IMR-90 (cell line): ENCODE measurements around the gene FAU. TPM values are rescaled to one million over a fixed set of nuclear protein-coding genes. Genes with fewer than 3 reads are reported as not detected.

Source experiments
- ATAC-seq: fragments of 200-7000 bp; cut with Tn5 transposase; 2 replicates; pipeline ENCODE4 v1.9.1; 2020; ENCODE audit warnings: low read depth, mild to moderate bottlenecking, moderate library complexity
- BruUV-seq: library from RNA; stranded (reverse); fragments of 400-500 nt; replicated peaks from 2 replicates; lab custom pipeline; 2021; lab: Mats Ljungman, UMichigan
- CTCF ChIA-PET: fragments of 300-600 bp; formaldehyde crosslinking; extraction: SDS; loops from one replicate; lab custom pipeline; 2021; ENCODE audit warnings: antibody characterized with exemption; lab: Yijun Ruan, JAX
- POLR2A ChIA-PET: fragments of 300-600 bp; sonication (Branson Sonifier 250); formaldehyde crosslinking; loops from one replicate; lab custom pipeline; 2022; ENCODE audit warnings: antibody characterized with exemption; ENCODE audit not compliant: unreplicated experiment; lab: Charles Lee
- DNase-seq: peaks from one replicate; pipeline ENCODE4 v3.0.0; 2013
- H2AFZ ChIP-seq: replicated peaks from 2 replicates; pipeline ENCODE3; 2013; ENCODE audit warnings: low read length, mild to moderate bottlenecking; ENCODE audit not compliant: poor library complexity
- H2AK5ac ChIP-seq: 2 replicates; pipeline ENCODE4 v1.6.1; 2013; ENCODE audit warnings: low read depth, low read length, inconsistent platforms
- H2AK9ac ChIP-seq: replicated peaks from 2 replicates; pipeline ENCODE3; 2013; ENCODE audit warnings: mild to moderate bottlenecking, low read depth, low read length, moderate library complexity; ENCODE audit not compliant: poor library complexity
- H2BK120ac ChIP-seq: 2 replicates; pipeline ENCODE4 v1.6.1; 2013; ENCODE audit warnings: low read depth, low read length, inconsistent platforms
- H2BK15ac ChIP-seq: 3 replicates; pipeline ENCODE4 v1.6.1; 2013; ENCODE audit warnings: low read depth, low read length, inconsistent platforms
- H2BK20ac ChIP-seq: 2 replicates; pipeline ENCODE4 v1.6.1; 2013; ENCODE audit warnings: low read depth, mild to moderate bottlenecking, inconsistent platforms, low read length, moderate library complexity
- H2BK5ac ChIP-seq: 2 replicates; pipeline ENCODE4 v1.6.1; 2013; ENCODE audit warnings: mild to moderate bottlenecking, low read depth, low read length, inconsistent platforms; ENCODE audit not compliant: poor library complexity, severe bottlenecking
- H3K14ac ChIP-seq: replicated peaks from 2 replicates; pipeline ENCODE4 v1.6.1; 2013; ENCODE audit warnings: low read depth, low read length, inconsistent platforms
- H3K18ac ChIP-seq: 2 replicates; pipeline ENCODE4 v1.6.1; 2013; ENCODE audit warnings: low read depth, low read length, control low read depth
- H3K23ac ChIP-seq: 2 replicates; pipeline ENCODE4 v1.6.1; 2013; ENCODE audit warnings: low read depth, low read length, inconsistent platforms
- H3K27ac ChIP-seq: 2 replicates; pipeline ENCODE4 v1.5.1; 2013; ENCODE audit warnings: mild to moderate bottlenecking, control low read depth, low read length; ENCODE audit not compliant: insufficient read depth
- H3K27me3 ChIP-seq: 2 replicates; pipeline ENCODE4 v1.6.1; 2013; ENCODE audit warnings: low read length; ENCODE audit not compliant: control insufficient read depth, insufficient read depth
- H3K36me3 ChIP-seq: 2 replicates; pipeline ENCODE4 v1.6.1; 2013; ENCODE audit warnings: low read length, mixed read lengths; ENCODE audit not compliant: control insufficient read depth, insufficient read depth
- H3K4ac ChIP-seq: 2 replicates; pipeline ENCODE4 v1.6.1; 2013; ENCODE audit warnings: low read depth, low read length, inconsistent platforms
- H3K4me1 ChIP-seq: 2 replicates; pipeline ENCODE4 v1.6.1; 2013; ENCODE audit warnings: low read length, mixed read lengths; ENCODE audit not compliant: control insufficient read depth, insufficient read depth
- H3K4me2 ChIP-seq: 2 replicates; pipeline ENCODE4 v1.6.1; 2013; ENCODE audit warnings: low read depth, mild to moderate bottlenecking, control low read depth, low read length, moderate library complexity
- H3K4me3 ChIP-seq: 2 replicates; pipeline ENCODE4 v1.5.1; 2013; ENCODE audit warnings: low read depth, mild to moderate bottlenecking, control low read depth, low read length, moderate library complexity; ENCODE audit not compliant: insufficient read depth
- H3K56ac ChIP-seq: 2 replicates; pipeline ENCODE4 v1.6.1; 2013; ENCODE audit warnings: low read length, inconsistent platforms; ENCODE audit not compliant: insufficient read depth; ENCODE audit errors: extremely low read depth
- H3K79me1 ChIP-seq, 2 experiments: 2 replicates each; pipeline ENCODE4 v1.6.1; 2013; ENCODE audit warnings: low read length in 2 of 2, inconsistent platforms in 1 of 2, low read depth in 1 of 2
- H3K9ac ChIP-seq: 2 replicates; pipeline ENCODE4 v1.6.1; 2013; ENCODE audit warnings: low read depth, low read length, control low read depth
- H3K9me1 ChIP-seq: 2 replicates; pipeline ENCODE4 v1.6.1; 2013; ENCODE audit warnings: low read length, inconsistent platforms; ENCODE audit not compliant: insufficient read depth
- H3K9me3 ChIP-seq: 2 replicates; pipeline ENCODE4 v1.6.1; 2013; ENCODE audit warnings: low read length; ENCODE audit not compliant: control insufficient read depth, insufficient read depth
- H4K20me1 ChIP-seq: 2 replicates; pipeline ENCODE4 v1.6.1; 2013; ENCODE audit warnings: low read length, inconsistent platforms; ENCODE audit not compliant: insufficient read depth
- H4K5ac ChIP-seq: 2 replicates; pipeline ENCODE4 v1.6.1; 2013; ENCODE audit warnings: mild to moderate bottlenecking, low read depth, low read length, control low read depth
- H4K8ac ChIP-seq, 2 experiments: 2 replicates each; pipeline ENCODE4 v1.6.1; 2013; ENCODE audit warnings: low read depth in 2 of 2, low read length in 2 of 2, control low read depth in 1 of 2, inconsistent platforms in 1 of 2
- H4K91ac ChIP-seq: 2 replicates; pipeline ENCODE4 v1.6.1; 2013; ENCODE audit warnings: low read depth, low read length, inconsistent platforms; ENCODE audit not compliant: insufficient read depth
- BHLHE40 ChIP-seq: fragments of 150-350 bp; IDR thresholded peaks from 2 replicates; pipeline ENCODE4 v1.6.1; 2016; ENCODE audit warnings: mild to moderate bottlenecking, low read depth, low read length
- CEBPB ChIP-seq: IDR thresholded peaks from 2 replicates; pipeline ENCODE4 v1.6.1; 2012; ENCODE audit warnings: low read depth, low read length, improper control_type of control experiment
- CHD1 ChIP-seq: IDR thresholded peaks from 2 replicates; pipeline ENCODE4 v1.6.1; 2012; ENCODE audit warnings: low read depth, low read length, improper control_type of control experiment
- MAFK ChIP-seq: IDR thresholded peaks from 2 replicates; pipeline ENCODE4 v1.6.1; 2012; ENCODE audit warnings: low read depth, low read length, improper control_type of control experiment
- MAZ ChIP-seq: IDR thresholded peaks from 2 replicates; pipeline ENCODE4 v1.6.1; 2012; ENCODE audit warnings: low read depth, mild to moderate bottlenecking, low read length, improper control_type of control experiment, moderate library complexity, borderline replicate concordance
- MXI1 ChIP-seq: IDR thresholded peaks from 2 replicates; pipeline ENCODE4 v1.6.1; 2012; ENCODE audit warnings: low read depth, mild to moderate bottlenecking, low read length, moderate library complexity, borderline replicate concordance
- NFE2L2 ChIP-seq: fragments of 150-350 bp; IDR thresholded peaks from 2 replicates; pipeline ENCODE4 v1.6.1; 2016; ENCODE audit warnings: low read depth, mild to moderate bottlenecking, low read length
- POLR2A ChIP-seq: IDR thresholded peaks from 2 replicates; pipeline ENCODE4 v1.6.1; 2012; ENCODE audit warnings: mild to moderate bottlenecking, low read depth, low read length
- RAD21 ChIP-seq: IDR thresholded peaks from 2 replicates; pipeline ENCODE4 v1.6.1; 2012; ENCODE audit warnings: low read length, improper control_type of control experiment
- RCOR1 ChIP-seq: IDR thresholded peaks from 2 replicates; pipeline ENCODE4 v1.6.1; 2012; ENCODE audit warnings: mild to moderate bottlenecking, low read length, improper control_type of control experiment; ENCODE audit not compliant: insufficient replicate concordance
- SMC3 ChIP-seq: fragments of 150-350 bp; IDR thresholded peaks from 2 replicates; pipeline ENCODE4 v1.6.1; 2016; ENCODE audit warnings: low read depth, mild to moderate bottlenecking, antibody characterized with exemption, low read length, moderate library complexity
- USF2 ChIP-seq: fragments of 150-350 bp; IDR thresholded peaks from 2 replicates; pipeline ENCODE4 v1.6.1; 2017; ENCODE audit warnings: mild to moderate bottlenecking, antibody characterized with exemption, low read length, low read depth
- WGBS, 2 experiments: methylation state at CpG; one replicate each; pipeline versions ENCODE4 v1.1.5 to v1.1.7; 2013; ENCODE audit warnings: missing lambda C conversion rate in 2 of 2; ENCODE audit not compliant: insufficient read length in 1 of 2; ENCODE audit errors: extremely low coverage in 2 of 2; 5-methylcytosine and 5-hydroxymethylcytosine counted together
- dilution Hi-C: fragments of 300-500 bp; cut with HindIII; formaldehyde crosslinking; loops from one replicate; pipeline ENCODE4 v1.14.3; 2018; ENCODE audit warnings: low sequenced_read_pairs; ENCODE audit not compliant: unreplicated experiment
- in situ Hi-C: fragments of 300-500 bp; cut with MboI; formaldehyde crosslinking; loops from 3 replicates; pipeline ENCODE4 v1.14.3; 2019; ENCODE audit warnings: low sequenced_read_pairs, inconsistent platforms, mixed read lengths
- intact Hi-C: fragments of 100-400 bp; cut with micrococcal nuclease; formaldehyde crosslinking; loops from 2 replicates; pipeline ENCODE4 v1.10.0; 2022
- polyA plus RNA-seq, 3 experiments: library from polyadenylated mRNA; depleted of rRNA; stranded (reverse); fragments of >200 nt; gene quantifications; 2 replicates each; pipeline ENCODE4 v1.2.3, GENCODE V29; 2012; ENCODE audit warnings: low replicate concordance in 1 of 3
- total RNA-seq: library from RNA; depleted of rRNA; stranded (reverse); fragments of >200 nt; gene quantifications from 2 replicates; pipeline ENCODE4 v1.2.3, GENCODE V29; 2012

Gene FAU
- total and polyA plus RNA-seq, 2 of the 4 experiments (the other 2 are of a cell fraction): 189 to 652 TPM

DNA sequence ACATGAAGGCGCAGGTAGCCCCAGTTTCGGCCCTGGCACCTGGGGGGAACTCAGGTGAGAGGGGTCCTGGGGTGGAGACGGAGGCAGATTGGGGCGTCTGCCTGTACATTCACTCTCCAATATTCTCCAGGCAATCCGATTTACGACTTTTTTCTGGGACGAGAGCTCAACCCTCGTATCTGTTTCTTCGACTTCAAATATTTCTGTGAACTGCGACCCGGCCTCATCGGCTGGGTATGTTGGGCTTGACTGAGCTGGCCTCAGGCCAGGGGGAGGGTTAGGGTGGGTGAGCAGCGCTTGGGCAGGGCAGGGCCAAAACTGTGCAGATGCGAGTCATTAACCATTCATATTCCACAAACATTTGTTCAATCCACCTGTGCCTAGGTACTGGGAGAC lies 8.6 kb downstream of the FAU start:
- H2AK9ac ChIP-seq: peak overlapping the region; percentile 92
- no peak overlapping the region for H4K91ac ChIP-seq
- H2BK120ac ChIP-seq: no peak overlapping the region
- H3K23ac ChIP-seq: no peak overlapping the region
- no CpG with 5 or more reads among the region's 14 CpGs for WGBS, 2 experiments
- ATAC-seq (no peak), DNase-seq (no peak)
- peak overlapping the region in 1 of 2 experiments; percentile 88; a peak in 2 of 4 replicates for H4K8ac ChIP-seq
- peak overlapping the region; percentile 88 for H3K4me2 ChIP-seq
- H3K79me1 ChIP-seq: peaks cover 0 to 29% of the 10 kb centered on the region in 2 experiments
- BruUV-seq: no TSS peak
- peaks cover 11% of the 10 kb centered on the region; the same call in 1 of the 2 replicates for H4K20me1 ChIP-seq
- no peak overlapping the region for H3K18ac ChIP-seq
- no peak overlapping the region for H2BK5ac ChIP-seq
- no peaks in the 10 kb centered on the region for H3K9me3 ChIP-seq
- H3K36me3 ChIP-seq: peaks cover 9% of the 10 kb centered on the region
- ChIA-PET CTCF (interaction anchor here (0.6 to 3.5 kb wide), 3 partner anchors 15 to 598 kb away, joined by 3 to 15 read pairs (median 3); partner anchors contain the start of gene SAC3D1), POLR2A (no interaction called here)
- H2AK5ac ChIP-seq: no peak overlapping the region
- peak overlapping the region; percentile 95 for H2AFZ ChIP-seq
- no peak overlapping the region for H2BK20ac ChIP-seq
- dilution Hi-C loops (no loop called here), intact Hi-C loops (loop anchor here (5.0 kb wide), 1 partner anchor 139 kb away; no protein-coding TSS in a partner anchor), in situ Hi-C loops (no loop called here)
- no peaks in the 10 kb centered on the region for H3K27me3 ChIP-seq
- no peak overlapping the region for H3K14ac ChIP-seq
- no peak overlapping the region for H3K56ac ChIP-seq
- H4K5ac ChIP-seq: no peak overlapping the region; the same call in 1 of the 2 replicates
- 0 out of 2 replicates have a peak overlapping the region, but pooled peaks have one; percentile 16 for H3K9ac ChIP-seq
- H3K4me3 ChIP-seq: no peak overlapping the region
- H3K27ac ChIP-seq: no peak overlapping the region
- peaks cover 20% of the 10 kb centered on the region for H3K4me1 ChIP-seq
- H3K4ac ChIP-seq: 0 out of 2 replicates have a peak overlapping the region, but pooled peaks have one; percentile 38
- H2BK15ac ChIP-seq: no peak overlapping the region
- TF ChIP-seq POLR2A: no peak
- TF ChIP-seq MAFK: no peak
- no peak for TF ChIP-seq BHLHE40
- no peak for TF ChIP-seq CEBPB
- TF ChIP-seq MAZ: no peak
- TF ChIP-seq NFE2L2: no peak
- TF ChIP-seq RCOR1: no peak
- TF ChIP-seq CHD1: no peak
- no peak for TF ChIP-seq RAD21
- no peak for TF ChIP-seq MXI1
- no peak for TF ChIP-seq USF2
- no peak for TF ChIP-seq SMC3
- H3K9me1 ChIP-seq: 0 out of 2 replicates have a peak, but pooled peaks cover 2% of the 10 kb centered on the region
